ENCODE measurements around the gene ZNF281. TPM values are rescaled to one million over a fixed set of nuclear protein-coding genes. Genes with fewer than 3 reads are reported as not detected.

ZNF281 gene
- total RNA-seq, 1 donor from 2014 or later = 35.1 TPM

GRCh38 chr1:200384818-200385390, 24.9 kb downstream of the ZNF281 start:
- H3K27ac Mint-ChIP-seq (ENCODE audit: unreplicated experiment) = no peak overlapping the region
- no peaks in the 10 kb centered on the region for H3K36me3 Mint-ChIP-seq (ENCODE audit: low read depth, unreplicated experiment)
- no peaks in the 10 kb centered on the region for H3K4me1 Mint-ChIP-seq (ENCODE audit: unreplicated experiment)
- no peak for TF ChIP-seq CTCF (IDR thresholded peaks at IDR 0.05; ENCODE audit: unreplicated experiment)
- no peak overlapping the region for H3K4me3 Mint-ChIP-seq (ENCODE audit: unreplicated experiment)
- H3K9me3 Mint-ChIP-seq (ENCODE audit: unreplicated experiment) = no peaks in the 10 kb centered on the region
- no peak for DNase-seq (ENCODE audit: low spot score)
- no peaks in the 10 kb centered on the region for H3K27me3 Mint-ChIP-seq (ENCODE audit: unreplicated experiment)

- TF ChIP-seq CTCF (IDR thresholded peaks at IDR 0.05; ENCODE audit: unreplicated experiment) = no peak
- no peaks in the 10 kb centered on the region for H3K4me1 Mint-ChIP-seq (ENCODE audit: unreplicated experiment)
- H3K9me3 Mint-ChIP-seq (ENCODE audit: unreplicated experiment) = no peaks in the 10 kb centered on the region
- no peak for DNase-seq (ENCODE audit: low spot score)
- no peak overlapping the region for H3K27ac Mint-ChIP-seq (ENCODE audit: unreplicated experiment)
- peaks cover 2% of the 10 kb centered on the region for H3K27me3 Mint-ChIP-seq (ENCODE audit: unreplicated experiment)
- H3K36me3 Mint-ChIP-seq (ENCODE audit: low read depth, unreplicated experiment) = no peaks in the 10 kb centered on the region
- H3K4me3 Mint-ChIP-seq (ENCODE audit: unreplicated experiment) = no peak overlapping the region
Measured at GRCh38 chr1:200381256-200381984, 28.4 kb downstream of the ZNF281 start.

- no peak for TF ChIP-seq CTCF (IDR thresholded peaks at IDR 0.05; ENCODE audit: unreplicated experiment)
- no peak for DNase-seq (ENCODE audit: low spot score)
- Mint-ChIP-seq H3K27me3 (ENCODE audit: unreplicated experiment) (peaks cover 2% of the 10 kb centered on the region), H3K4me1 (ENCODE audit: unreplicated experiment) (no peaks in the 10 kb centered on the region), H3K27ac (ENCODE audit: unreplicated experiment) (no peak overlapping the region), H3K36me3 (ENCODE audit: low read depth, unreplicated experiment) (no peaks in the 10 kb centered on the region), H3K9me3 (ENCODE audit: unreplicated experiment) (no peaks in the 10 kb centered on the region), H3K4me3 (ENCODE audit: unreplicated experiment) (no peak overlapping the region)
Measured at GRCh38 chr1:200380589-200381021, 29.2 kb downstream of the ZNF281 start.

- Mint-ChIP-seq H3K4me1 (ENCODE audit: unreplicated experiment) (no peaks in the 10 kb centered on the region), H3K4me3 (ENCODE audit: unreplicated experiment) (no peak overlapping the region), H3K27me3 (ENCODE audit: unreplicated experiment) (peaks cover 2% of the 10 kb centered on the region), H3K36me3 (ENCODE audit: low read depth, unreplicated experiment) (no peaks in the 10 kb centered on the region), H3K9me3 (ENCODE audit: unreplicated experiment) (no peaks in the 10 kb centered on the region), H3K27ac (ENCODE audit: unreplicated experiment) (no peak overlapping the region)
- no peak for DNase-seq (ENCODE audit: low spot score)
- no peak for TF ChIP-seq CTCF (IDR thresholded peaks at IDR 0.05; ENCODE audit: unreplicated experiment)
Measured at GRCh38 chr1:200379940-200380588, 29.8 kb downstream of the ZNF281 start.

GRCh38 chr1:200379432-200379757, 30.4 kb downstream of the ZNF281 start:
- TF ChIP-seq CTCF (IDR thresholded peaks at IDR 0.05; ENCODE audit: unreplicated experiment) = no peak
- no peaks in the 10 kb centered on the region for H3K9me3 Mint-ChIP-seq (ENCODE audit: unreplicated experiment)
- peaks cover 5% of the 10 kb centered on the region for H3K4me1 Mint-ChIP-seq (ENCODE audit: unreplicated experiment)
- H3K4me3 Mint-ChIP-seq (ENCODE audit: unreplicated experiment) = no peak overlapping the region
- no peak overlapping the region for H3K27ac Mint-ChIP-seq (ENCODE audit: unreplicated experiment)
- no peaks in the 10 kb centered on the region for H3K36me3 Mint-ChIP-seq (ENCODE audit: low read depth, unreplicated experiment)
- peaks cover 2% of the 10 kb centered on the region for H3K27me3 Mint-ChIP-seq (ENCODE audit: unreplicated experiment)
- DNase-seq (ENCODE audit: low spot score) = no peak

Data from endothelial cell (in vitro differentiated cells).